ENCODE results near the gene SLC38A10. TPM values are rescaled to one million over a fixed set of nuclear protein-coding genes. Genes with fewer than 3 reads are reported as not detected.

SLC38A10 gene
- total and polyA plus RNA-seq, 3 experiments from 2014 or later = 49.0 to 71.1 (median 51.0) TPM

DNA sequence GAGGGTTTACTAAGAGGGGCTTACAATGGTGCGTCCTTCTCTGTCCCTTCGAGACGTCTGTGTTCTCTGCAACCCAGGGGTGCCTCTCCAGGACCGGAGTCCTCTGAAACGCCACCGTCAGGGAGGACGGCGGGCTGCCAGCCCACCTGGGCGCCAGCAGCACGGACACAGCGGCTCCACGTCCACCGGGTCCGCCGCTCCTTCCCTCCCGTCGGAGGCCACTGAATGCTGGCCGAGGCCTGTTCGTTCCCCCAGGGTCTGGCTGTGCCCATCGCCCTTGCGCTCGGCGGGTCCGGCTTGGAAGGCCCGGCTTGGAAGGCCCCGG, 56.7 kb downstream of the SLC38A10 start:
- peaks cover 0 to 23% (median 2%) of the 10 kb centered on the region in 3 donors for H3K36me3 Mint-ChIP-seq
- H3K4me3 Mint-ChIP-seq = peak overlapping the region; percentile 83 to 99 (median 93)
- no peak for DNase-seq
- H3K9me3 ChIP-seq (ENCODE audit: low read length) = no peaks in the 10 kb centered on the region
- peaks cover 28% of the 10 kb centered on the region for H3K4me1 ChIP-seq (ENCODE audit: insufficient read depth, low read length)
- peak overlapping the region; percentile 61 for H3K27ac ChIP-seq (ENCODE audit: low read depth, low read length)
- H3K27ac Mint-ChIP-seq = peak overlapping the region in 1 of 8 donors; percentile 21
- no peaks in the 10 kb centered on the region for H3K27me3 ChIP-seq (ENCODE audit: insufficient read depth, low read length, poor library complexity, severe bottlenecking)
- H3K4me1 Mint-ChIP-seq = peaks cover 36 to 61% (median 43%) of the 10 kb centered on the region in 3 donors
- H3K36me3 ChIP-seq (ENCODE audit: insufficient read depth, low read length) = no peaks in the 10 kb centered on the region
- POLR2A ChIA-PET = interaction anchor here (0.6 to 2.2 kb wide), 7 partner anchors 9 to 784 kb away, joined by 3 to 44 read pairs (median 4); partner anchors contain the start of genes ACTG1, CEP131 and SLC38A10
- no peaks in the 10 kb centered on the region for H3K9me3 Mint-ChIP-seq
- H3K27me3 Mint-ChIP-seq = peaks cover 0 to 2% of the 10 kb centered on the region in 2 donors
- H3K4me3 ChIP-seq (ENCODE audit: low read length) = peak overlapping the region; percentile 86
- CTCF ChIA-PET = interaction anchor here (1.1 kb wide), 1 partner anchor 316 kb away, joined by 3 read pairs; no protein-coding TSS in a partner anchor

DNA sequence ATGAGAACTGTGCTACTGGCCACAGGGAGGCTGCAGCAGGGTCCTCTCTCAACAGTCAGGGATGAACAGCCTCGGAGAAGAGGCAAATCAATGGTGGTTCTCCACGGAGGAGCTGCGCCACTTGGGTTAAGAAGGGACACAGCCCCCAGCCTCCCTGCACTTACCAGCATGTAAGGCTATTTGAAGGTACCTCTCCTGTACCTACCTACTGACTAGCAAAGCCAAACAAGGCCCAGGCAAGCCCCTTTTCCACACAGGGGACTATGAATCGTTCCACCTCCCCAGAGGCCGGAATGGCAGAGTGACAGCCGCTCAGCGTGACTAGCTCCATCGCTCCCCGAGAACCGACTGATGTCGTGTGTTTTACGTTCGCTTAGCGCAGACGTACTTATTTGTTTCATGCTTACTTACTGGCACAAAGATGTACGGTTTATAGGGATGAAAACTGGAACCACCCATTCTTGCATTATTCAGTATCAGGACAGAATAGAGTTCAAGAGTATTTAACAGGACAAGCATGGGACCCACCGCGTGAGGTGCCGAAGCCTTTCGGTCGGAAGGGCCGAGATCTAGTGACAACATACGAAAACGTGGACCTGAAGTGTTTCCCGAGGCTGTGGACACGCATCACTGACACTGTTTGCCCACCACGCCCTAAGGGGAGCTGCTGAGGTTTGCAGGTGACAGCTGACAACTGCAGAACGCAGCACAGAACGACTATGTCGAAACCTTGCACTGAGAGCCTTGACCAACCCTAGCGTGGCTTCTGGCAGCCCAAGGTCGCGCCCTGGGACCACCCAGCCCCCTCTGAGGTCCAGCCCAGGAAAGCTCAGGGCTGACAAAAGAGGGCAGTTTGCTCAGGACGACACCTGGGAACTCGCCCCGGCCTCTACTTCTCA, 57.3 kb downstream of the SLC38A10 start:
- Mint-ChIP-seq H3K36me3 (peaks cover 0 to 29% (median 2%) of the 10 kb centered on the region in 3 donors), H3K4me3 (peak overlapping the region; percentile 83 to 99 (median 93)), H3K27ac (peak overlapping the region; percentile 21 to 89 (median 68)), H3K27me3 (peaks cover 0 to 2% of the 10 kb centered on the region in 2 donors), H3K9me3 (no peaks in the 10 kb centered on the region), H3K4me1 (peaks cover 36 to 61% (median 43%) of the 10 kb centered on the region in 3 donors)
- peaks cover 28% of the 10 kb centered on the region for H3K4me1 ChIP-seq (ENCODE audit: insufficient read depth, low read length)
- no peak for DNase-seq
- no peaks in the 10 kb centered on the region for H3K27me3 ChIP-seq (ENCODE audit: insufficient read depth, low read length, poor library complexity, severe bottlenecking)
- ChIA-PET POLR2A (interaction anchor here (0.6 to 2.2 kb wide), 4 partner anchors 13 to 783 kb away, joined by 3 to 44 read pairs (median 6); partner anchors contain the start of genes ACTG1 and CEP131), CTCF (interaction anchor here (1.2 kb wide), 1 partner anchor 15 kb away, joined by 3 read pairs; the partner anchor contains the start of gene CEP131)
- H3K9me3 ChIP-seq (ENCODE audit: low read length) = no peaks in the 10 kb centered on the region
- H3K27ac ChIP-seq (ENCODE audit: low read depth, low read length) = peak overlapping the region; percentile 61
- peak overlapping the region; percentile 86 for H3K4me3 ChIP-seq (ENCODE audit: low read length)
- no peaks in the 10 kb centered on the region for H3K36me3 ChIP-seq (ENCODE audit: insufficient read depth, low read length)

DNA sequence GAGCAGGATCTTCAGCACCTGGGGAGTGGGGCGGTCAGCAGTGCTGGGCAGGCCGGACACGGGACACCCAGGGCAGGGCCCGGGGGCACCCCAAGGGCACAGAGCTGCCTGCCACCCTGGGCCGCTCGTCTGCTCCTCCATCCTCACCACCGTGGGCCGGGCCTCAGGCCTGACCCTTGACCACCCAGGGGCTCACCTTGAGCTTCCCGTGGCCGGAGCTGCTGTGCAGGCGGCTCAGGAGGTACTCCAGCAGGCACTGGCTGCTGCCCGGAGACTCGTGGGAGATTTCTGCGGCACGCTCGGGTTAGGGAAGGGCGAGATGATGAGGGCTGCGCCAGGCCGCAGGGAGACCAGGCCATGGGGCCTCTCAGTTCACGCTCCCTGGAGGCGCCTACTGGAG, 58.3 kb downstream of the SLC38A10 start:
- CTCF ChIA-PET = interaction anchor here (0.9 to 1.2 kb wide), 2 partner anchors 10 to 14 kb away, joined by 3 read pairs; partner anchors contain the start of gene CEP131
- Mint-ChIP-seq H3K27me3 (no peaks in the 10 kb centered on the region), H3K4me1 (peaks cover 35 to 54% (median 38%) of the 10 kb centered on the region in 3 donors), H3K4me3 (peak overlapping the region in 5 of 7 donors; percentile 83 to 99 (median 94)), H3K36me3 (peaks cover 0 to 27% (median 2%) of the 10 kb centered on the region in 3 donors), H3K27ac (peak overlapping the region in 1 of 8 donors; percentile 29), H3K9me3 (no peaks in the 10 kb centered on the region)
- DNase-seq = no peak
- H3K4me3 ChIP-seq (ENCODE audit: low read length) = no peak overlapping the region
- peaks cover 28% of the 10 kb centered on the region for H3K4me1 ChIP-seq (ENCODE audit: insufficient read depth, low read length)
- H3K27me3 ChIP-seq (ENCODE audit: insufficient read depth, low read length, poor library complexity, severe bottlenecking) = no peaks in the 10 kb centered on the region
- H3K9me3 ChIP-seq (ENCODE audit: low read length) = no peaks in the 10 kb centered on the region
- POLR2A ChIA-PET = interaction anchor here (0.6 kb wide), 1 partner anchor 275 kb away, joined by 3 read pairs; no protein-coding TSS in a partner anchor
- no peak overlapping the region for H3K27ac ChIP-seq (ENCODE audit: low read depth, low read length)
- H3K36me3 ChIP-seq (ENCODE audit: insufficient read depth, low read length) = no peaks in the 10 kb centered on the region

DNA sequence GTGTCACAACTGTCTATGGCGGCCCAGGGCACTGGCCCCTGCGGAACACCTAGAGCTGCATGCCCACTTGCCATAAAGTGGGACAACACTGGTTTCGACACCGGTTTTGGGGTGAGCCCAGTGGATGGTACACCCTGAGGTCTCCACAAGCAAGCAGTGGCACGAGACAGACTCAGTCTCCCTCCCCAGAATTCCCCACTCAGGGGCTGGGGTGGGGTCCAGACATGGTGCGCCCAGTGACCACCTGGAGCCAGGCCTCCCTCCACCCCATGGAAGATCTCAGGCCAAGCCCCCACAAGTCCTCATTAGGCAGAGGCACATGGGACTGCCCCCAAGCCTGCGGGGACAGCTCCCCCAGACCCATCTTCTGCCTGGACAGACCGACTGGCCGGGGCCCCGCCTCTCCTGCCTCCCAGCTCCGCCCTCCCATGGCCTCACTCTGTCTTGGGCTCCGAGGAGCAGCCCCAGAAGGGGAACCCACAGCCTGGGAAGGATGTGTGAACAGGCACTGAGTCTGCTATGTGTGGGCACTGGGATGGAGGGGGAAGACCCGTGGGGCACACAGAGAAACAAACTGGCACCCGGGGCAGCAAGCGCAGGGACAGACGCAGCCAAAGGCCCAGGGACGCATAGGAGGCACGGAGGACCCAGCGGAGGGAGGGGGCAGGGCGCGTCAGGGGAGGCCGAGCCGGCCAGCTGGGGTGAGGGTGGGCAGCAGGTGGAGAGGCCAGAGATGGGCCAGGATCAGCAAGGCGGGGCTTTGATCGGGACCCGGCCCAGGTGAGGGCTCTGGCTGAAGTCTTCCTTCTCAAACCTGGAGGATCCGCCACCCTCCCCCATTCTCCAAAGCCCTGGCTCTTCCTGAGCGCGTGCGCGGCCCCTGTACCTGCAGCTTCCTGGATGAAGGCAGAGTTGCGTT, 59.0 kb downstream of the SLC38A10 start:
- POLR2A ChIA-PET = interaction anchor here (0.6 kb wide), 1 partner anchor 276 kb away, joined by 3 read pairs; no protein-coding TSS in a partner anchor
- H3K9me3 Mint-ChIP-seq = no peaks in the 10 kb centered on the region
- peaks cover under 1% of the 10 kb centered on the region for H3K36me3 ChIP-seq (ENCODE audit: insufficient read depth, low read length)

DNA sequence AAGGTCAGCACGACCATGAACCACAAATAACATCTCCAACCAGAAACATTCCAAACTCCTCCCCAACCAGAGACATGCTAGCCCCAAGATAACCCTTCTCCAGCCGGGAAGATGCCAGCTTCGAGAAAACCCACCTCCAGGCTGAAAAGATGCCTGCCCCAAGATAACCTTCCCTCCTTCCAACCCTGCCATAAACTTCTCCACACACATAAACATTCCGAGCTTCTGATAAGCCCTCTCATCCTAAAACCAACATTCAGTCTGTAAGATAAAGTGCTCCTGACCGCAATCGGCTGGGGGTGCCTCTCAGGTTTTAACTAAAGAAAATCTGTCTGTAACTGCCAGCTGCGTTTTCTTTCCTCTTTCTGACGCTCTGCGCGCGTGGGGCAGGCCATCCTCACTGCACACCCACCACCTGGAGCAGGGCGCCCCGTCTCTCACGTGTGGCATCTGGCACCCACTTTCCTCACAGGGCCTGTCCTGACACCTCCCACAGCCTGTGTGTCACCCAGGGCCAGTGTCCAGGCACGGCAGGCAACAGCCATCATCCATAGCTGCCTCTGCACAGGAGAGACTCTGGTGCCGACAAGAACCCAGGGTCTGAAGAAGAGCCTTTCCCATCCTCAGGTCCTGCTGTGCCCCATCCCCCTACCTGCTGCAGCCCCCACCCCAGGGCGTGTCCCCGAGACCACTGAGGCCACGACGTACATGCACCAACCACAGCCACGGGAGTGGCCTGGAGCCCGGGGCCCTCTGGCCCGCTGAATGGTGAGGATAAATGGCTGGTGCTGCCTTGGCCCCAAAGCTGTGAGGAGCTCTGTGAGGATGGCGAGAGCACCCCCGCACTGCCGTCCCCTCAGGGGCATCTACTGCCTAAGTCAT, 59.9 kb downstream of the SLC38A10 start:
- Mint-ChIP-seq H3K4me3 (peak overlapping the region in 5 of 7 donors; percentile 11 to 87 (median 23)), H3K9me3 (no peaks in the 10 kb centered on the region), H3K27ac (peak overlapping the region in 2 of 8 donors; percentile 12 to 22), H3K36me3 (peaks cover 4 to 30% (median 8%) of the 10 kb centered on the region in 3 donors), H3K27me3 (no peaks in the 10 kb centered on the region), H3K4me1 (peaks cover 29 to 40% (median 30%) of the 10 kb centered on the region in 3 donors)
- no peak for DNase-seq
- Histone ChIP-seq H3K36me3 (ENCODE audit: insufficient read depth, low read length) (peaks cover 4% of the 10 kb centered on the region), H3K4me3 (ENCODE audit: low read length) (no peak overlapping the region), H3K27ac (ENCODE audit: low read depth, low read length) (no peak overlapping the region), H3K9me3 (ENCODE audit: low read length) (no peaks in the 10 kb centered on the region), H3K27me3 (ENCODE audit: insufficient read depth, low read length, poor library complexity, severe bottlenecking) (no peaks in the 10 kb centered on the region), H3K4me1 (ENCODE audit: insufficient read depth, low read length) (peaks cover 25% of the 10 kb centered on the region)
- ChIA-PET CTCF (no interaction called here), POLR2A (interaction anchor here (1.3 kb wide), 1 partner anchor 12 kb away, joined by 5 read pairs; the partner anchor contains the start of gene CEP131)

More for the DNA sequence above, 59.0 kb downstream of the SLC38A10 start:
- peak overlapping the region in 2 of 7 donors; percentile 62 to 68 for H3K4me3 Mint-ChIP-seq
- peaks cover 28% of the 10 kb centered on the region for H3K4me1 ChIP-seq (ENCODE audit: insufficient read depth, low read length)
- no peak for DNase-seq
- no peak overlapping the region for H3K27ac Mint-ChIP-seq
- H3K27me3 Mint-ChIP-seq = no peaks in the 10 kb centered on the region
- H3K27me3 ChIP-seq (ENCODE audit: insufficient read depth, low read length, poor library complexity, severe bottlenecking) = no peaks in the 10 kb centered on the region
- no peaks in the 10 kb centered on the region for H3K9me3 ChIP-seq (ENCODE audit: low read length)
- H3K4me3 ChIP-seq (ENCODE audit: low read length) = no peak overlapping the region
- H3K36me3 Mint-ChIP-seq = peaks cover 0 to 28% (median 3%) of the 10 kb centered on the region in 3 donors
- H3K27ac ChIP-seq (ENCODE audit: low read depth, low read length) = no peak overlapping the region
- H3K4me1 Mint-ChIP-seq = peaks cover 33 to 47% (median 34%) of the 10 kb centered on the region in 3 donors
- CTCF ChIA-PET = interaction anchor here (0.9 kb wide), 1 partner anchor 11 kb away, joined by 3 read pairs; no protein-coding TSS in a partner anchor

DNA sequence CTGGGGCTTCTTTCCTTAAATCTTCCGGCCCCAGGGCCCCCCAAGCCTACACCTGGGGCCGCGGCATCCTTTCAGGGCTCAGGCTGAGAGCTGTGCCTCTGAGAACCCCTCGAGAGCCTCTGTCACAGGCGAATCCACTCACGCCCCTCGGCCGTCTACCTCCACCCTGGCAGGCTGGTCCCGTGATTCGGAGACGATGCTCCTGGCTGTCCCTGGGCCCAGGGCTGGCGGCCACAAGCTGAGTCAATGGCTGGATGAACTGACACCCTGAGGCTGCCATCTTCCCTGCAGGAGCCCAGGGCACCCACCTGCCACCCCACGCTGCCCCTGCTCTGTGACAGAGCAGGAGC, 60.6 kb downstream of the SLC38A10 start:
- Mint-ChIP-seq H3K27ac (peak overlapping the region in 1 of 8 donors; percentile 12), H3K27me3 (no peaks in the 10 kb centered on the region), H3K9me3 (no peaks in the 10 kb centered on the region), H3K36me3 (peaks cover 8 to 36% (median 8%) of the 10 kb centered on the region in 3 donors), H3K4me3 (peak overlapping the region in 3 of 7 donors; percentile 23 to 87 (median 58)), H3K4me1 (peaks cover 26 to 33% (median 26%) of the 10 kb centered on the region in 3 donors)
- ChIA-PET CTCF (no interaction called here), POLR2A (interaction anchor here (1.3 kb wide), 1 partner anchor 12 kb away, joined by 5 read pairs; the partner anchor contains the start of gene CEP131)
- Histone ChIP-seq H3K27ac (ENCODE audit: low read depth, low read length) (no peak overlapping the region), H3K27me3 (ENCODE audit: insufficient read depth, low read length, poor library complexity, severe bottlenecking) (no peaks in the 10 kb centered on the region), H3K36me3 (ENCODE audit: insufficient read depth, low read length) (peaks cover 4% of the 10 kb centered on the region), H3K4me3 (ENCODE audit: low read length) (no peak overlapping the region), H3K4me1 (ENCODE audit: insufficient read depth, low read length) (peaks cover 19% of the 10 kb centered on the region), H3K9me3 (ENCODE audit: low read length) (no peaks in the 10 kb centered on the region)
- DNase-seq = no peak
